Measurements from ENCODE around the gene C15orf39. TPM values are rescaled to one million over a fixed set of nuclear protein-coding genes. Genes with fewer than 3 reads are reported as not detected.

The C15orf39 gene
- total RNA-seq (10 to 100 TPM in 2 of 4 donors, 1 to 10 TPM in 2; 4.9 to 20.2 (median 12.0) TPM), polyA plus RNA-seq (10 to 100 TPM in 1 of 3 donors, 1 to 10 TPM in 2; 7.8 to 17.2 (median 9.5) TPM)

- no peaks in the 10 kb centered on the region for H3K9me3 ChIP-seq
- peak within 1 kb of the TSS; percentile 69 to 87 (median 83) for H3K4me3 ChIP-seq
- peak within 1 kb of the TSS; percentile 92 to 94 (median 92) for H3K27ac ChIP-seq
- peak; percentile 84 for DNase-seq
- H3K36me3 ChIP-seq = peaks cover 0 to 10% (median 8%) of the 10 kb centered on the region in 4 donors
- WGBS, 2 donors = 0% methylated on average over 84 of the region's 84 CpGs
- H3K27me3 ChIP-seq = no peaks in the 10 kb centered on the region
- intact Hi-C loops (cut with DNase I) = loop anchor here (2.0 to 10.0 kb wide), 4 partner anchors 19 to 253 kb away; partner anchors contain the start of genes RPP25 and SIN3A
- H3K4me1 ChIP-seq = peaks cover 0 to 46% (median 42%) of the 10 kb centered on the region in 4 donors
- TF ChIP-seq POLR2A (IDR thresholded peaks at IDR 0.05) (peak; percentile 89 to 91), EP300 (IDR thresholded peaks at IDR 0.05) (no peak), POLR2AphosphoS5 (IDR thresholded peaks at IDR 0.05) (peak; percentile 98 to 100 (median 99))
- TF ChIP-seq, protein P1, sequence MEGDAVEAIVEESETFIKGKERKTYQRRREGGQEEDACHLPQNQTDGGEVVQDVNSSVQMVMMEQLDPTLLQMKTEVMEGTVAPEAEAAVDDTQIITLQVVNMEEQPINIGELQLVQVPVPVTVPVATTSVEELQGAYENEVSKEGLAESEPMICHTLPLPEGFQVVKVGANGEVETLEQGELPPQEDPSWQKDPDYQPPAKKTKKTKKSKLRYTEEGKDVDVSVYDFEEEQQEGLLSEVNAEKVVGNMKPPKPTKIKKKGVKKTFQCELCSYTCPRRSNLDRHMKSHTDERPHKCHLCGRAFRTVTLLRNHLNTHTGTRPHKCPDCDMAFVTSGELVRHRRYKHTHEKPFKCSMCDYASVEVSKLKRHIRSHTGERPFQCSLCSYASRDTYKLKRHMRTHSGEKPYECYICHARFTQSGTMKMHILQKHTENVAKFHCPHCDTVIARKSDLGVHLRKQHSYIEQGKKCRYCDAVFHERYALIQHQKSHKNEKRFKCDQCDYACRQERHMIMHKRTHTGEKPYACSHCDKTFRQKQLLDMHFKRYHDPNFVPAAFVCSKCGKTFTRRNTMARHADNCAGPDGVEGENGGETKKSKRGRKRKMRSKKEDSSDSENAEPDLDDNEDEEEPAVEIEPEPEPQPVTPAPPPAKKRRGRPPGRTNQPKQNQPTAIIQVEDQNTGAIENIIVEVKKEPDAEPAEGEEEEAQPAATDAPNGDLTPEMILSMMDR (IDR thresholded peaks at IDR 0.05) = peak; percentile 50 to 96 (median 56)
Observed at GRCh38 chr15:75201616-75202250, at the start of gene C15orf39. Gene C15orf39 (plus strand): TSS chr15:75201882. CDS start chr15:75206049, 4,167 bp downstream.

DNA sequence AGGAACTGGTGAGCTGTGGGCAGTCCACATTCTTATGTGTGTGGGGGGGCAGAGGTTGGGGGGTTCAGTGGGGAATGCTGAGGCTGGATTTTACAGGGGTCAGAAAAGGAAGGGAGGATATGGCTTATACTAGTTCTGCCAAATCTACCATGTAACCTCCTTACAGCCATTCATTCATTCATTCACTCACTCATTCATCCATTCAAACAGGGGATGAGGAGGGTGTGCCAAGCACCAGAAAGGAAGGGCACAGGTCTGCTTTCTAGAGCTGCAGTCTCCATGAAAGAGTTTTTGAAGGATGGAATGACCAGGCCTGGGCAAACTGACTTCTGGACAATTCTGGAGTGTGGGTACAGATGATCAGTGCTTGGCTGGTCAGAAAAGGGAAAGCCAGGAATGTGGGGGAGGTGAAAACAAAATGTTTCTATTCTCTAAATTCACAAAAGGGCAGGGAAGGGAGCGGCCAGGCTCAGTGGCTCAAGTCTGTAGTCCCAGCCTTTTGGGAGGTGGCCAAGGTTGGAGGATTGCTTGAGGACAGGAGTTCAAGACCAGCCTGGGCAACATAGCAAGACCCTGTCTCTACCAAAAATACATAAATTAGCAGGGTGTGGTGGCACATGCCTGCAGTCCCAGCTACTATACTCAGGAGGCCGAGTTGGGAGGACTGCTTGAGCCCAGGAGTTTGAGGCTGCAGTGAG lies 49.2 kb upstream of the C15orf39 start:
- H3K4me1 ChIP-seq = no peaks in the 10 kb centered on the region
- DNase-seq = no peak
- H3K27ac ChIP-seq = no peak overlapping the region
- TF ChIP-seq POLR2A (IDR thresholded peaks at IDR 0.05) = no peak
- TF ChIP-seq, protein P1 (IDR thresholded peaks at IDR 0.05) = no peak
- TF ChIP-seq EP300 (IDR thresholded peaks at IDR 0.05) = no peak
- no peak for TF ChIP-seq POLR2AphosphoS5 (IDR thresholded peaks at IDR 0.05)
- H3K9me3 ChIP-seq = no peaks in the 10 kb centered on the region
- 93 to 98% methylated on average over 2 of the region's 2 CpGs for WGBS, 2 donors
- H3K36me3 ChIP-seq = no peaks in the 10 kb centered on the region
- H3K4me3 ChIP-seq = no peak overlapping the region
- intact Hi-C loops (cut with DNase I) = no loop called here
- no peaks in the 10 kb centered on the region for H3K27me3 ChIP-seq

- no peaks in the 10 kb centered on the region for H3K36me3 ChIP-seq
- TF ChIP-seq POLR2A (IDR thresholded peaks at IDR 0.05) (no peak), EP300 (IDR thresholded peaks at IDR 0.05) (no peak), POLR2AphosphoS5 (IDR thresholded peaks at IDR 0.05) (no peak)
- TF ChIP-seq, protein P1 (IDR thresholded peaks at IDR 0.05) = no peak
- H3K4me1 ChIP-seq = no peaks in the 10 kb centered on the region
- no peaks in the 10 kb centered on the region for H3K27me3 ChIP-seq
- no peak overlapping the region for H3K4me3 ChIP-seq
- intact Hi-C loops (cut with DNase I) = no loop called here
- DNase-seq = no peak
- no peak overlapping the region for H3K27ac ChIP-seq
- 65 to 86% methylated on average over 4 of the region's 4 CpGs for WGBS, 2 donors
- no peaks in the 10 kb centered on the region for H3K9me3 ChIP-seq
Observed at GRCh38 chr15:75153087-75153486, 48.6 kb upstream of the C15orf39 start.

GRCh38 chr15:75153565-75154276 lies 48.0 kb upstream of the C15orf39 start:
- no peaks in the 10 kb centered on the region for H3K9me3 ChIP-seq
- no peaks in the 10 kb centered on the region for H3K27me3 ChIP-seq
- intact Hi-C loops (cut with DNase I) = no loop called here
- TF ChIP-seq, protein P1 (IDR thresholded peaks at IDR 0.05) = no peak
- no peak for TF ChIP-seq POLR2AphosphoS5 (IDR thresholded peaks at IDR 0.05)
- no peak for TF ChIP-seq EP300 (IDR thresholded peaks at IDR 0.05)
- no peak for DNase-seq
- 68 to 90% methylated on average over 8 of the region's 8 CpGs for WGBS, 2 donors
- no peak overlapping the region for H3K4me3 ChIP-seq
- H3K27ac ChIP-seq = no peak overlapping the region
- no peaks in the 10 kb centered on the region for H3K4me1 ChIP-seq
- no peaks in the 10 kb centered on the region for H3K36me3 ChIP-seq
